ENCODE results near the gene FITM2.

The FITM2 gene

GRCh38 chr20:44274303-44275017, 36.5 kb downstream of the FITM2 start:
- no peak for DNase-seq (ENCODE audit: low read depth)
- H3K4me3 ChIP-seq (ENCODE audit: low read depth, low read length), result no peak overlapping the region
- TF ChIP-seq MYC (IDR thresholded peaks at IDR 0.05; ENCODE audit: low read depth, low read length) (no peak), POLR2A (IDR thresholded peaks at IDR 0.05; ENCODE audit: extremely low read depth, insufficient read length) (no peak), MAX (IDR thresholded peaks at IDR 0.05; ENCODE audit: low read depth, low read length) (no peak), CTCF (IDR thresholded peaks at IDR 0.05; ENCODE audit: low read depth, low read length) (no peak)

- H3K4me3 ChIP-seq (ENCODE audit: low read depth, low read length), result no peak overlapping the region
- TF ChIP-seq MYC (IDR thresholded peaks at IDR 0.05; ENCODE audit: low read depth, low read length) (no peak), CTCF (IDR thresholded peaks at IDR 0.05; ENCODE audit: low read depth, low read length) (no peak), POLR2A (IDR thresholded peaks at IDR 0.05; ENCODE audit: extremely low read depth, insufficient read length) (no peak), MAX (IDR thresholded peaks at IDR 0.05; ENCODE audit: low read depth, low read length) (no peak)
- DNase-seq (ENCODE audit: low read depth), result no peak
These were observed 37.5 kb downstream of the FITM2 start for GRCh38 chr20:44273231-44274215.

GRCh38 chr20:44271915-44272663, 38.9 kb downstream of the FITM2 start:
- peak; percentile 58 for TF ChIP-seq CTCF (IDR thresholded peaks at IDR 0.05; ENCODE audit: low read depth, low read length)
- TF ChIP-seq MYC (IDR thresholded peaks at IDR 0.05; ENCODE audit: low read depth, low read length), result no peak
- H3K4me3 ChIP-seq (ENCODE audit: low read depth, low read length), result no peak overlapping the region
- DNase-seq (ENCODE audit: low read depth), result peak; percentile 22

- TF ChIP-seq POLR2A (IDR thresholded peaks at IDR 0.05; ENCODE audit: extremely low read depth, insufficient read length), result no peak
- TF ChIP-seq MAX (IDR thresholded peaks at IDR 0.05; ENCODE audit: low read depth, low read length), result no peak
- TF ChIP-seq CTCF (IDR thresholded peaks at IDR 0.05; ENCODE audit: low read depth, low read length), result no peak
- TF ChIP-seq MYC (IDR thresholded peaks at IDR 0.05; ENCODE audit: low read depth, low read length), result no peak
- no peak for DNase-seq (ENCODE audit: low read depth)
These were observed 42.2 kb downstream of the FITM2 start for GRCh38 chr20:44268802-44269201.

GRCh38 chr20:44264287-44264686, 46.7 kb downstream of the FITM2 start:
- no peak for TF ChIP-seq MYC (IDR thresholded peaks at IDR 0.05; ENCODE audit: low read depth, low read length)
- no peak for TF ChIP-seq POLR2A (IDR thresholded peaks at IDR 0.05; ENCODE audit: extremely low read depth, insufficient read length)
- TF ChIP-seq CTCF (IDR thresholded peaks at IDR 0.05; ENCODE audit: low read depth, low read length), result no peak
- TF ChIP-seq MAX (IDR thresholded peaks at IDR 0.05; ENCODE audit: low read depth, low read length), result no peak
- no peak overlapping the region for H3K4me3 ChIP-seq (ENCODE audit: low read depth, low read length)

More at GRCh38 chr20:44268802-44269201, 42.2 kb downstream of the FITM2 start:
- H3K4me3 ChIP-seq (ENCODE audit: low read depth, low read length), result no peak overlapping the region

More at GRCh38 chr20:44264287-44264686, 46.7 kb downstream of the FITM2 start:
- peak; percentile 38 for DNase-seq (ENCODE audit: low read depth)

Measured in NB4 (cell line).